Stimulated activated CD4-positive, alpha-beta T cell treated with anti-CD3 and anti-CD28 coated beads, TNF-alpha, amount 100 ng/mL, for 24 hours (primary cell): ENCODE measurements around the gene CCDC102B.
A peak's percentile ranks its signal among the peaks of the same experiment; 100 is the strongest.
"Not testable (repeated sequence)": the region's sequence is repeated elsewhere in the genome, so short reads cannot be mapped to it uniquely, and the experiment has no call there.

Experiments used
- DNase-seq, 3 experiments: peaks; one replicate each; pipeline ENCODE4 v3.0.0-alpha.2; 2020; ENCODE audit warnings: low read depth in 3 of 3

Gene CCDC102B

DNA sequence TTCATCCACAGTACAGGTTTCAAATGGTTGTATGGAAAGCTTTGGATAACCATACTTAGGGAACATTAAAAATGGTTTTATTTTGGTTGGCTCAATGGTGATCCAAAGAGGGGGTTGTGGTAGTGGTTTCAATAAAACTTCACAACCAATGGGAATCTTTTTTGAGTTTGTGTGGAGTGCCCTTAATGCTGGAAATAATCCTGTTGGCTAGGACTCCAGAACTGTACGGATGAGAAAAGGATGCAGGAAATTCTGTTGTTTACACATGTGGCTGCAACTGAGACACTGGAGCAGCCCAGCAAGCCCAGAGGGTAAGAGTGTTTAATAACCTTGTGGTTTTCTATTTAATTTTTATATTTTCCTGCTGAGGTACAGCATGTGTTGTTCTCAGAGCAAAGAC, at the start of gene CCDC102B:
Gene CCDC102B (plus strand): TSS at position 210 of the 400 bp plus-strand sequence. CDS start 38,684 bp downstream, outside the sequence.
- no peak for DNase-seq

DNA sequence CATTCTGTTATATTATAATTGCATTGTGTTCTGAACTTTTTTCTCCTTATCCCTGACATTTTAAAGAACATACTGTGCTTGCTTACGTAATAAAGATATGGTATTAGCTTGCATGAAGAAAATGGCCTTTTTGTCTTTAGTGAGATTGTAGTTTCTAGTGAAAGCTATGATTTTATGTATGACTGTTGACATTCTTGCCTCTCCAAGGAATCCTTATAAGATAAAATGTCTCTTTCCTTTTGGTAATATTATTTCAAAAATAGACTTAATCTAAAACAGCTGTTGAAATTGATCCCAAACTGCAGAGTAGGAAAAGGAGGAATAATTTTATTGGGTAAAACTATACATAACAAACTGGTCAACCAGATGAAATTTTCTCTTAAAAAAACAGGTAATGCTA, 40.8 kb upstream of the CCDC102B start:
- no peak for DNase-seq

DNA sequence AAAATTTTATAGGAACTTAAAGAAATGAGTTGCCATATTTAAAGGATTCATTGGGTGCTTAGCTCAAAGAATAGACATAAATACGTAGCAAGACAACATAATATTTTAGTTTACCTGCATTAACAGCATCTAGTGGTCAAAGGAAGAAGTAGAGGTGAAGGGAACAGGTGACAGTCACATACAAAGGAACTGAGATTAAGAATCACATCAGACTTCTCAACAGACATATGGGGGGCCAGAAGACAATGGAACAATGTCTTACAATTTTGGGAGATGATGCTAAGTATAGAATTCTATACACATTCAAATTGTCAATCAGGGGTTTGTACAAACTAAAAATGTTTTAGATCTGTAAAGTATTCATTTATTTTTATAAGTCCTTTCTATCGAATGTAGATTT, 38.6 kb upstream of the CCDC102B start:
- DNase-seq: no peak

DNA sequence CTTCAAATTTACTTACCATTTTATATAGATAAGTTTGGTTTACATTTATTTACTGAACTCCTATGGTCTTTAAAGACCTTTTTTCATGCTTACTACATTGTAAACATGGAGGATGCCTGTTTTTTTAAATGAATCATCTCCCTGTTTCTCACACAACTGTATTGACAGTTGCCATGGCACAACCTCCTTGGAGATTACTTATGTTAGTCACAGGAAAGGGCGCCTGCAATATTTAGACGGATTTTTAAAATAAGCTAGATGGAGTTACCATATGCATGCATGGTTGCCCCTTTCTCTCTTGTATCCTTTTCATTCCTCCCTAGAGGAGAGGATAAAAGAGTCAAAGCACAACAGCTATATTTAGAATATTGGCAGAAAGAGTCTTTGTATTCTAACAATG, 34.8 kb upstream of the CCDC102B start:
- DNase-seq: no peak

DNA sequence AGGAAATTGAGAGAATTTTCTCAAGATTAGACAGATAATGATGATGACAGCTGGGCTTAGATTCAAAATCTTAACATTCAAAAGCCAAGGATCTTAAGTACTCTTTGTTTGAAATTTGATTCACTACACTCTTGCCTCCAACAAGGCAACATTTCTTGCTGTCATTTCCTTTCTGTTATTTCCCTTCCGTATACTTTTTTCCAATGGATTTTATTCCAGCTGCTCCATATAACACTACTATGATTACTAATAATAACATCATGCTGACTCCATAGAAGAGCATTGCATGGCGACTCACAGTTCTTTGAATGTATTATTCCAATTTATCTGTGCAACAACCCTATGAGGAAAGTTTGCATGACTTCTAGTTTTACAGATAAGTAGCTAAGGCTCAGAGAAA, 33.9 kb upstream of the CCDC102B start:
- no peak for DNase-seq

DNA sequence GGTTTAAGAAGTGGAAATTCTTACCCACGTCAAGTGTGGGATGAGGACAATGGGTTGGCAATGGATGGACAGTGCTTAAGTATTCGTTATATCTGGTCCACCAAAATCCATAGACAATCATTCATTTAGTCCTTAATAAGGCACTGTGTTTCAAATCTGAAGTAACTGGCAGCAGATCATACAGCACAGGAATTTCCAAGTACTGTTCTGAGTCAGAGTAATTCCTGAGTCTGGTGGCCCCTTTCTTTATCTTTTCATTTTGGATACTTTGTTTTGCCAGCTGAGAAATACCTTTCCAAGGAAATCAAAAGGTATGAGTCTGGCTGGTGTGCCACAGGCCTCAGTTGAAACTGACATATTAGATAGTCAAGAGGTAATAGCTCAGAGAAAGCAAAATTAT, 31.4 kb upstream of the CCDC102B start:
- DNase-seq: no peak

DNA sequence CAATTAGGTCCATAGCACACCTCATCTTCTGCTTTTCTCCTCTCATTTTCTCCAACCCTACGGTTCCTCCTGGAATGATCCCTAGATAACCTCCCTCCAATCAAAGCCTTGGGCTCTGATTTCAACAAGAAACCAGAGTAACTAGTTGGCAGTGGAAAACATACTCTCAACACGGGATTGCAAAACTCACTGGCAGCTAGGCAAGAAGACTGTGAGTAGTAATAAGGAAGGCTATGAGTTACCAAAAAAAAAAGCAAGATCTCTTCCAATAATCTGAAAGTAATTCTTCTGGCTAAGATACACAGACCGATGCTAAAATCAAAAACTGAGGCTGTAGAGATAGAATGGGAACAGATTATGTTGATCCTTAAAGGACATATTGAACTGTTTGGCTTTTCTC, 28.4 kb upstream of the CCDC102B start:
- DNase-seq: no peak

DNA sequence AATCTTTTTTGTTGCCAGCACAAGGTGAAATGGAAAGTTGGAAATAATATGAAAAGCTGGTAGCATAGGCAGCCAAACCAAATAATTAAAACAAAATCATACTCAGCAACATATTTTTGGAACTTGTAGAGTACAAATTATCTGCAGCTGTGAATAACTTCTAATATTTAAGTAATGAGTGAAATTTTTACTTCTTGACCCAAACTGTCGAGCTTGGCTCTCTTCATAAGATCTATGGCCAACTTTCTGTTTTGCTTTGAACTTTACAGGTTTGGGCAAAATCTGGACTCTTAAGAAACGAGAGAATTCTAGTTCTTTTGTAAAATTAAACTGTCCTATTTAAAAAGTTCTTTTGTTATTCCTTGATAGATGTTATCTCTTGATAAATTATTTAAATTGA, 25.6 kb upstream of the CCDC102B start:
- no peak for DNase-seq

DNA sequence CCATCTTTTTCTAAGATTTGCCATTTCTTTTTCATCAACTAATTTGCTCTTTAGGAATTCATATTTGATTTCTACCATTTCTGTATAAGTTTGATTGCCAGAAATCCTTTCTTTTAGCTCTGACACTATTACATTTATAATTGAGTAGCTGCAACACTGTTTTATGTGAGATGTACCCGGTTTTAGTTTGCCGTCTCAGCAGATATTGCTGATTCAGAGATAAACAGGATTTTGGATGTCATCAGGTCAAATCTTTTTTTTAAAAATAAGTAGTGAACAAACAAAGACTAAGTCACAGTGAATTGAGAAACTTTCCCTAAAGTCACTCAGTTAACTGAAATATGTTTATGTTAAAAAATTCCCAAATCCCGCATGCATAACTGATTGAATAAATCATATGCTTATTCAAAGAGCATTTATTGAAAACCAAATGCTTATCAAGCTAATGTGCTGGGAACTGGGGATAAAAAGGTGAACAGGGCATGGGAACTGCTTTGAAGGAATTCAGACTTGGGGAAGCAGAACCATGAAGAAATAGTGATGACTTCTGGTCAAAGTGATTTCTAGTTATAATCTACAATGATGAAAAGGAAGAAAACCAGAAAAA, 19.5 kb upstream of the CCDC102B start:
- DNase-seq: no peak

DNA sequence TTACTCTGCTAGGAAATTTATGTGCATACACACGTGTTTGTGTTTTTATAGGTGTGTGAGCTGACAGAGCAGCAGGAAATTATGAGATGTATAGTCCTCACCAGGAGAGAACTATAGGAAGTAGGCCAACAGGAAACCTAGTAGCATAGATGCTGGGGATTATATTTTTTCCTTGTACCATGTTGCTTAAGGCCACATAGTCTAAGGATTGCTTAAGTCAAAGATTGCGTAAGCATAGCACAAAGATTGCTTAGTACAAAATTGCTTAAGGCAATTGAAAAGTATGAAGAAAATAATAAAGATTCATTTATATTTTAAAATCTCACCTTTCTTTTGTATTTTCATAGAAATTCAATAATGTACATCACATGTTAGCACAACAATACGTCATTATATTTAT, 18.7 kb upstream of the CCDC102B start:
- no peak for DNase-seq

DNA sequence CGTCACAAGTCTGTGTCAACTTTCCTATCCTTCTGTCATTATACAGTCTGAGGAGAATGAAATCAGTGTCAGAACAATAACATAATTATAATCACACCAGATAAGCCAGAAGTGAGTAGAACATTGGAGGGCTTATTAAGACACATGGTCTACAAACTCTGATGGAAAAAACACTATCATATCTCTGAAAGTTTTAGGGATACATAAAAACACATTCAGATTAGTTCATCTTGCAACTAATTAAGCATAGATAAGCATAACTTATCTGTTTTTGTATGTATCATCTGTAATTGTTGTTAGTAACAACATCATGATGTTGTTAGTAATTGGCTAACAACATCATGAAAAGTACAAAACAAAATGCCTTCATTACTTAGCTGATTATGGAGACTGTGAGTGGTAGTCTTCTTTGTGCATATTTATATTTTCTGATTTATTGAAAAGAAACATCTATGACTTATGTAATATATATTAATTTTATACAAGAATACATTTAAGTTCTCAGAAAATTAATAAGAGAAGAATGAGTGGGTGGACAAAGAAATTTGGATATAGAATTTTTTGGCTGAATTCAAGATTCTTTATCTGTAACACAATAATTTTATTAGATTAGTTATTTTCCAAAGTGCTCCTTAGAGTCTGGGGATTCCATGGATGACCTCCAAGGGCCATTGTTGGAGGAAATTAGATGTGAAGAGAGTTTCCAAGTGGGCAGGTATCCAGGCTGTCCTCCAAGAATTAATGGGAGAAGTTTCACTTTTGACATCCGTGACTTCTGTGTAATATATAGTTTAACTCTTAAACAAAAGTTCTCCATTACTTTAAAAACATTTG, 16.9 kb upstream of the CCDC102B start:
- no peak for DNase-seq

DNA sequence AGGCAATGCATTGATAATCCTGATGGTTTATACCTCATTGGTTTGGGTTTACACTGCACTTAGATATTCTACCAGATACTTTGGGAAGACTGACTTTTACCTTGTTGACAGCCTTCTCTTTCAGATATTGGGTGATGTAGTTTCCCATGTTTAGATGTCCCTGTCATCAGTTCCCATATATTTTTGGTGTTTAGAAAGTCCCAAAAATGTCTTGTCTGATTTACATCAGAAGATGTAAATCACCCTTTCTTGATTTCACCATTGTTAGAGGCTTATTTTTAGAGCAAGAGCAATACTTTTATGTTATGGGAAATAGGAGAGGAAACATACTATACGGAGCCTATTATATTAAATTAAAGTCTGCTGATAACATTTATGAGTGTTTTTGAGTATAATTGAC, 14.4 kb upstream of the CCDC102B start:
- DNase-seq: no peak

DNA sequence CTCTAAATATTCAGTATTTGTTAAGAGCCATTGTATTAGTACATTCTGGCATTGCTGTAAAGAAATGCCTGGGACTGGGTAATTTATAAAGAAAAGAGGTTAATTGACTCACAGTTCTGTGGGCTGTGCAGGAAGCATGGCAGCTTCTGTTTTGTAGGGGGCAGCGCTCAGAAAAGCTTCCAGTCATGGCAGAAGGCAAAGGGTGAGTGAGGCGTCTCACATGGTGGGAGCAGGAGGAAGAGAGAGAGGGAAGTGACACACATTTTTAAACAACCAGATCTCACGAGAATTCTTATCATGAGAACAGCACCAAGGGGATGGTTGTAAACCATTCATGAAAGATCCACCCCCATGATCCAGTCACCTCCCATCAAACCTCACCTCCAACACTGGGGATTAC, 13.8 kb upstream of the CCDC102B start:
- DNase-seq: no peak

DNA sequence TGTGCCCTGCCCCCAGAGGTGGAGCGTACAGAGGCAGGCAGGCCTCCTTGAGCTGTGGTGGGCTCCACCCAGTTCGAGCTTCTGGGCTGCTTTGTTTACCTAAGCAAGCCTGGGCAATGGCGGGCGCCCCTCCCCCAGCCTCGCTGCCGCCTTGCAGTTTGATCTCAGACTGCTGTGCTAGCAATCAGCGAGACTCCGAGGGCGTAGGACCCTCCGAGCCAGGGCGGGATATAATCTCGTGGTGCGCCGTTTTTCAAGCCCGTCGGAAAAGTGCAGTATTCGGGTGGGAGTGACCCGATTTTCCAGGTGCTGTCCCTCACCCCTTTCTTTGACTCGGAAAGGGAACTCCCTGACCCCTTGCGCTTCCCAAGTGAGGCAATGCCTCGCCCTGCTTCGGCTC, 7.6 kb upstream of the CCDC102B start:
- not testable (repeated sequence) for DNase-seq

DNA sequence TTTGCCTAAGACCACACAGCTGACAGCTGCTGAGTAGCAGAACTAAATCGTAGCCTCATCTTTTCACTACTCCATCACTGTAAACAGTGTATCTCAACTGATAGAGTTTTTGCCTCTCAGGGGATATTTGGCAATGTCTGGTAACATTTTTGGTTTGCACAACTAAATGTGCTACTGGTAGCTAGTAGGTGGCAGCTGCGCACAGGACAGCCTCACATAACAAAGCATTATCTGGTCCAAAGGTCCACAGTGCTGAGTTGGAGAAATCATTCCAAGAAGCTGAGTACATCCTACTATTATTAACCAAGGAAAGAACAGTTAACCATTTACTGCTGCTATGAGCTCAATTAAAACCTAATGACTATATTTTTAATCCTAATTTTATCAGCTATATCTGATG, 6.1 kb upstream of the CCDC102B start:
- DNase-seq: no peak

DNA sequence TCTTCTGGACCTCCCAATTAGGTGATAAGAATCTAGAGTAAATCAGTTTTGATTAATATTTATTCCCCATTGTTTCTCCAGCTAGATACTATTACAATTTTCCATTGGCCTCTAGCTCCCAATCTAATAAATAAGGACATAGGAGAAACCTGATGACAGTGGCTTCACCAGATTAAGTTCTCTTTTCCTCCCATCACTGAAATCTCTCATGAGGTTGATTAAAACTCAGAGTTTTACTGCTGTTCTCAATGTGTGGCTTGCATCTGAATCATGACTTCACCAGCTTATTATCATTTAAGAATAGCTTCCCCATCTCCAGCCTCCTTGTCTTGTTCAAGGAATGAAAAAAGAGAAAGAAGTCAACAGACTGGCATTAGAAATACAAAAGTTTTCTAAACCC, 3.9 kb upstream of the CCDC102B start:
- DNase-seq: no peak

DNA sequence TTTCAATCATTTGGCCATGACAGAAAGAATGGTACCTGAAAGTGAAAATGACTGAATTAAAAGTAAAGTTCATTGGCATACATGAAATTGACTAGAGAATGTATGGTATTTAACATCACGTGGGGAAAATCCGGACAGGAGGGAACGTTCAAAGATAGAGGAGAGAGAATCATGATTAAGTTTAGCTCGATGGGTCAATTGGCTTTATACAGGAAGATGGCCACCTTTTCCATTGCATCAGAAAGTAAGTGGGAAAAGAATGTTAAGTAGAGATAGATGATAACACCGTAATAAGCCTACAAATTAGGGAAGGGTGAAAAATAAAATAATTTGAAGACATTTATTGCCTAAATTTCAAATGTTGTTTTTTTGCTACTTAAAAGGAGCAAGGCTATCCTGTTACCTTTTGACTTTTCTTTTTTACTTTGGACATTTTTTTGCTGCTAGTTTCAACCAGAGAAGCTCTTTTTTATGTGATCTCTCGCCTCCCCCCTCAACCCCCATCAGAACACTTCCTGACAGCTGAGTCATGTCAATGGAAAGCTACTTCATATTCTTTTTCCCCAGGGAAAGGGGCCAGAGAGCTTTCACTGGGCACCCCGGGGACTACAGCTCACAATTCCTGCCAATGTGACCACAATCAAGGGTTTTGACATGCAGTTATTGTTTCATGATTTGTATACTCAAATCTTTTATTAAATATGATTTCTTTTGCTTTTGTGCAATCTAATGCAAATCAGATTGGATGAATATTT, 767 bp upstream of the CCDC102B start:
- no peak for DNase-seq

DNA sequence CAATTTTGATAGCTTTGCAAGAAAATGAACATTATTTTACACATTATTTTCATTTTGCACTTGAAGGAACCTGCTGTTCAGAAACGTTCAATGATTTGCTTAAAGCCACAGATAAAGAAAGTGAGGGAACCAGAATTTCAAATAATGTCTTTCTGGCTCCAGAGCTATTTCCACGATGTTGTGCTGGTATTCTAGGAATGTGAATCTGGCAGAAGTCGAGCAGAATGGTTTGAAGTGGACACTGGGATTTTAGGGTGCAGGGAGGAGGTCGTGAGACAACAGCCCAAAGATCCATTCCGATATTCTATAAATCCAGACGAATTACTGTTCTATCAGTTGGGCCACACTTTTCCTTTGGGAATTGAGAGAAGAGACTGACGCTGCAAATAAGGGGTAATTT, 2.2 kb downstream of the CCDC102B start:
- DNase-seq: no peak

DNA sequence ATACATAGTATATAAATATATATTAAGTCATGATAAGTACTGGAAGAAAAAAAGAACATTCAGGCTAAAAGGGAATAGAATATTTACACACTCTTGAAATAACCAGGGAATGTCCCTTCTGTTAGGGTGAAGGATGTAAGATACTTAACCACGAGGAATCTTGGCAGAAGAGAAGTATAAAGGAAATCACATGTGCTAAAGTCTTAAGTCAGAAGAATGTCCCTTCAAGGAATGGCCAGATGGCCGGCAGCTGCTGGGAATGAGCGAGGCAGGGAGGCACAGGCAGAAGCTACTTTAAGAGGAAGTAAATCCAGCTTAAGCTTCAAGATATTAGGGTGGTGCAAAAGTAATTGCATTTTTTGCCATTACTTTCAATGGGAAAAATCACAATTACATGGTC, 5.5 kb downstream of the CCDC102B start:
- DNase-seq: no peak

DNA sequence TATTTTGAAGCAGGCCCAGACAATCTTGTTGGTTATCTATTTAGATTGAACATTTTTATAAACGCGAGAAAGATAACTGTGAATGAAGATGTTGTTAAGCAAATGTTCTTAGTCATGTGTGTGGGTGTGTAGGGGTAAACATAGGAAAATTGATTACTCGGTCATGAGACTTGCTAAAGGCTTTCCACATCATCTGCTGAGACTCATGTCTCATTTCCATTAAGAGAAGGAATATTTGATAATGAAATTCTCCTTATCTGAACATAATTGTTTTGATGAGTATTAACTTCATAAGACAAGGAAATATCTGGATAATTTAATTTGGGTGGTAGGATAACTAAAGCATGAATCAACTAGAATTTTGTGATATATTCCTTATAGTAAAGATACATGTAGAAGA, 19.7 kb downstream of the CCDC102B start:
- DNase-seq: no peak

DNA sequence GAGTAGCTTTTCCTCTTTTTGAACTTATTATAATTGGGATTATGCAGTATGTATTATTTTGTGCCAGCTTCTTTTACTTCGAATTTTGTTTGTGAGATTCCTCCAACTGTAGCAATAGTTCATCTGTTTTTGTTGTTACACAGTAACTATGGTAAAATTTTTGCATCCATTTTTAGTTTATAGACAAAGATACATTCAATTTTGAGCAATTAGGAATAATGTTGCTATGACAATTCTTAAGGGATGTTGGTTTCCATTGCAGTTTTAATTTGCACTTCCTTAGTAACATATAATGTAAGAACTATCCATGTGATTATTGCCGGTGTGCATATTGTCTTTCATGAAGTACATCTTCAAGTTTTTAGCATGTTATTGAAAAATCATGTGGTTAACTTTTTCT, 20.7 kb downstream of the CCDC102B start:
- no peak for DNase-seq

DNA sequence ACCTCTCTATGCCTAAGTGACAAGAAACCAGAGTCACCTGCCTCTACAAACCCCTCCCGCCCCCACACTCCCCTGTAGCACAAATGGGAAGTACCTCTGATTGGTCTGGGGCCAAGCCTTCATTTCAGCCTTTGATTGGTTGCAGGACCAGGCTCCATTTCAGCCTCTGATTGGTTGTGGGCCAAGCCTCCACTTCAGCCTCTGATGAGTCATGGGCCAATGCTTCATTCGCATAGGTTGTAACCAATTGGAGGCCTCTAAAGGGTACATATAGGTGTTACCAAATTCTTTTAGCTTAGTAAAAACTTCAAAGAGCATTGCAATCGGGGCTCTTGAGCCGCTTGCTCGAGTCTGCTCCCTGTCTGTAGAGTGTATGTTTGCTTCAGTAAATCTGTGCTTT, 25.0 kb downstream of the CCDC102B start:
- peak in 1 of 3 experiments; percentile 2 for DNase-seq

DNA sequence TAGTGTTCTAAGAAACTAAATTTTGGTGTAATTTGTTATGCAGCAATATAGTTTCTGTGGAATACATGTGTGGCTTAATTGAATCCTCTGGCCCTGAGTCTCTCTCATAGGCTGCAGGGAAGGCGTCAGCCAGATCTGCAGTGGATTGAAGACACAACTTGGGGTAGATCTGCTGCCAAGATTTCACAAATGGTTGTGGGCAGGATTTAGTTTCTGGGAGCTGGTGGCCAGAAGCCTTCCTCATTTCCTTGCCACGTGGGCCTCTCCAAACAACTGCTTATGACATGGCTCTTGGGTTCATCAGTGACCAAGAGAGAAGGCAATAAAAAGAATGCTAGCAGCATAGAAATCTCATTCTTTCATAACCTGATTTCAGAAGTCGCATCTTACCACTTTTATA, 28.2 kb downstream of the CCDC102B start:
- no peak for DNase-seq
